ENCODE results near the gene HPS1.

HPS1 gene

DNA sequence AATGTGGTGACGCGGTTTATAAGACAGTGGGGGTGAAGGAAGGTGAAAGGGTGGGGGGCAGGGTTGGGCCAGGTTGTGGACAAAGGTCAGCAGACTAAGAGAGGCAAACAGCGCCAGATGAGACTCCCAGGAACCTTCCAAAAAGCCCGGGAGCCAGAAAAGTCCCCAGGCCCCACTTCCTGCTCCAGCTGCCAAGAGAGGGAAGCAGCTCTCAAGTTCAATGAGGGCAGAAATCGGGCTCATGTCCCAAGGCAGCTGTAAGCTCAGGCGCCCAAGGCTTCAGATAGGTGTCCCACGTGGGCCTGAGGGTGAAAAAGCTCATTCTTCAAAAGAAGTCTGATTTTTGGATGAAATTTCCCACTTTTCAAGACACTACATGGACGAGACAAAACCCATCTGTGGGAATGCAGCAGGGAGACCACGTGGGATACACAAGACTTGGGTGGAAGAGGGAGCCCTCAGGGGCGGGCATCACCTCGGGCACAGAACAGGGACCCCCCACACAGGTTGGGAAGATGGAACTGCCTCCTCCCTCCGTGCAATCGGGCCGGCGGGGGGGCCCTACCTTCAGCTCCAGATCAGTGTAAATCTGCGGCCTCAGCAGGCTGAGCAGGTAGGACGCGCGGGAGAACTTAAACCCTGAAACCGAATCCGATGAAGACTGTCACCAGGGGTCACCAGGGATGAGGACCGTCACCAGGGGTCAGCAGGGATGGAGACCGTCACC, 39.6 kb downstream of the HPS1 start:
- H3K27me3 ChIP-seq (ENCODE audit: control insufficient read depth, low read length), result peaks cover 6% of the 10 kb centered on the region
- no peaks in the 10 kb centered on the region for H3K79me2 ChIP-seq (ENCODE audit: control insufficient read depth, low read length)
- H3K9me2 ChIP-seq (replicated peaks; ENCODE audit: control insufficient read depth, low read length), result no peaks in the 10 kb centered on the region
- no peaks in the 10 kb centered on the region for H3K4me1 ChIP-seq (ENCODE audit: control insufficient read depth, low read length)
- H3F3A ChIP-seq (ENCODE audit: control insufficient read depth, insufficient read depth), result no peaks in the 10 kb centered on the region
- no peak overlapping the region for H3K4me3 ChIP-seq (ENCODE audit: low read length)
- H3K9me3 ChIP-seq (ENCODE audit: control insufficient read depth, insufficient read depth, low read length), result no peaks in the 10 kb centered on the region
- no peak overlapping the region for H3K4me2 ChIP-seq (ENCODE audit: low read length)
- no peaks in the 10 kb centered on the region for H3K36me3 ChIP-seq (ENCODE audit: control insufficient read depth, low read length)
- H3K27ac ChIP-seq (ENCODE audit: low read depth, low read length), result no peak overlapping the region
- no peaks in the 10 kb centered on the region for H4K20me1 ChIP-seq (ENCODE audit: control insufficient read depth, insufficient read depth, low read depth, low read length)
- TF ChIP-seq EZH2phosphoT487 (IDR thresholded peaks at IDR 0.05; ENCODE audit: borderline replicate concordance, low read length) (no peak), CTCF (IDR thresholded peaks at IDR 0.05; ENCODE audit: low read depth, low read length, poor library complexity, severe bottlenecking) (no peak)

GRCh38 chr10:98405422-98405821, 41.3 kb downstream of the HPS1 start:
- H3K4me2 ChIP-seq (ENCODE audit: low read length), result no peak overlapping the region
- H4K20me1 ChIP-seq (ENCODE audit: control insufficient read depth, insufficient read depth, low read depth, low read length), result no peaks in the 10 kb centered on the region
- no peaks in the 10 kb centered on the region for H3K4me1 ChIP-seq (ENCODE audit: control insufficient read depth, low read length)
- no peak overlapping the region for H3K27ac ChIP-seq (ENCODE audit: low read depth, low read length)
- no peak for TF ChIP-seq EZH2phosphoT487 (IDR thresholded peaks at IDR 0.05; ENCODE audit: borderline replicate concordance, low read length)
- TF ChIP-seq CTCF (IDR thresholded peaks at IDR 0.05; ENCODE audit: low read depth, low read length, poor library complexity, severe bottlenecking), result no peak
- peaks cover 6% of the 10 kb centered on the region for H3K27me3 ChIP-seq (ENCODE audit: control insufficient read depth, low read length)
- H3K4me3 ChIP-seq (ENCODE audit: low read length), result no peak overlapping the region
- H3K36me3 ChIP-seq (ENCODE audit: control insufficient read depth, low read length), result no peaks in the 10 kb centered on the region
- H3K9me2 ChIP-seq (replicated peaks; ENCODE audit: control insufficient read depth, low read length), result no peaks in the 10 kb centered on the region
- H3K79me2 ChIP-seq (ENCODE audit: control insufficient read depth, low read length), result no peaks in the 10 kb centered on the region
- H3K9me3 ChIP-seq (ENCODE audit: control insufficient read depth, insufficient read depth, low read length), result no peaks in the 10 kb centered on the region
- H3F3A ChIP-seq (ENCODE audit: control insufficient read depth, insufficient read depth), result no peaks in the 10 kb centered on the region

- H3K9me3 ChIP-seq (ENCODE audit: control insufficient read depth, insufficient read depth, low read length), result no peaks in the 10 kb centered on the region
- no peaks in the 10 kb centered on the region for H3F3A ChIP-seq (ENCODE audit: control insufficient read depth, insufficient read depth)
- TF ChIP-seq EZH2phosphoT487 (IDR thresholded peaks at IDR 0.05; ENCODE audit: borderline replicate concordance, low read length) (no peak), CTCF (IDR thresholded peaks at IDR 0.05; ENCODE audit: low read depth, low read length, poor library complexity, severe bottlenecking) (no peak)
- H3K9me2 ChIP-seq (replicated peaks; ENCODE audit: control insufficient read depth, low read length), result no peaks in the 10 kb centered on the region
- no peaks in the 10 kb centered on the region for H4K20me1 ChIP-seq (ENCODE audit: control insufficient read depth, insufficient read depth, low read depth, low read length)
- H3K4me2 ChIP-seq (ENCODE audit: low read length), result no peak overlapping the region
- no peak overlapping the region for H3K4me3 ChIP-seq (ENCODE audit: low read length)
- peaks cover 6% of the 10 kb centered on the region for H3K27me3 ChIP-seq (ENCODE audit: control insufficient read depth, low read length)
- H3K36me3 ChIP-seq (ENCODE audit: control insufficient read depth, low read length), result no peaks in the 10 kb centered on the region
- no peaks in the 10 kb centered on the region for H3K4me1 ChIP-seq (ENCODE audit: control insufficient read depth, low read length)
- no peaks in the 10 kb centered on the region for H3K79me2 ChIP-seq (ENCODE audit: control insufficient read depth, low read length)
- H3K27ac ChIP-seq (ENCODE audit: low read depth, low read length), result no peak overlapping the region
Measured at GRCh38 chr10:98404571-98405359, 42.0 kb downstream of the HPS1 start.

Measured in DOHH2 (cell line).